Putamen (tissue), 1 donor: Measurements from ENCODE around the gene MMP1.

Source experiments
- DNase-seq: peaks from one replicate; pipeline ENCODE4 v3.0.0-alpha.2; 2016; ENCODE audit warnings: low spot score

Gene MMP1

GRCh38 chr11:102806296-102806695 lies 8.3 kb upstream of the MMP1 start:
- DNase-seq = no peak

GRCh38 chr11:102802341-102802740 lies 4.4 kb upstream of the MMP1 start:
- no peak for DNase-seq

GRCh38 chr11:102800767-102801166 lies 2.8 kb upstream of the MMP1 start:
- DNase-seq = no peak

DNA sequence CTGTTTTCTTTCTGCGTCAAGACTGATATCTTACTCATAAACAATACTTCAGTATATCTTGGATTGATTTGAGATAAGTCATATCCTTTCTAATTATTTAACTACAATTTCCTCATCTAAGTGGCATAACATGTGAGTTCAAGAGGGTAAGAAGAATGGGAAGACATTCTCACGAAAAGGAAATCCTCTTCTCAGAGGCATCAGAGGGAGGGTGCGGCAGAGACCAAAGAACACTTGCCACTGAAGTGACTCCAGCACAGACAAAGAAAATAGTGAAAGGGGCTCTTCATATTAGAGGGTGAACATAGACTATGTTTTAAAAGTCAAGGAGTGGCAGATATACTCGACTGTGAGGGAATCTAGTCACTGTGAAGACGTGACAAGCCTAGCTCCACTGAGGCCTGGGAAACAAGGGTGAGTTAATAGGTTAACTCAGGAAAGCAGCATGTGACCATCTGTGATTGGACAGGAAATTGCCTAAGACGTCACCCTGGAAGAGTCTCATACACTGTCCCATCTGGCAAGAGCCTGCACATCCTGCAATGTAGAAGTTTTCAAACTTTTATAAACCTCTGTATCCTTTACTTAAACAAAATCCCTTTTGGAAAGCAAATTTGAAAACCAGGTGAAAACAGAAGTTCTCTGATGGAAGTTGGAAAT lies 1.9 kb upstream of the MMP1 start:
- DNase-seq = no peak

GRCh38 chr11:102794382-102794781 lies 3.6 kb downstream of the MMP1 start:
- DNase-seq = no peak

GRCh38 chr11:102793677-102794290 lies 4.2 kb downstream of the MMP1 start:
- DNase-seq = no peak

- DNase-seq = no peak
Observed at GRCh38 chr11:102792604-102793003, 5.4 kb downstream of the MMP1 start.

GRCh38 chr11:102791271-102792036 lies 6.5 kb downstream of the MMP1 start:
- DNase-seq = no peak

DNA sequence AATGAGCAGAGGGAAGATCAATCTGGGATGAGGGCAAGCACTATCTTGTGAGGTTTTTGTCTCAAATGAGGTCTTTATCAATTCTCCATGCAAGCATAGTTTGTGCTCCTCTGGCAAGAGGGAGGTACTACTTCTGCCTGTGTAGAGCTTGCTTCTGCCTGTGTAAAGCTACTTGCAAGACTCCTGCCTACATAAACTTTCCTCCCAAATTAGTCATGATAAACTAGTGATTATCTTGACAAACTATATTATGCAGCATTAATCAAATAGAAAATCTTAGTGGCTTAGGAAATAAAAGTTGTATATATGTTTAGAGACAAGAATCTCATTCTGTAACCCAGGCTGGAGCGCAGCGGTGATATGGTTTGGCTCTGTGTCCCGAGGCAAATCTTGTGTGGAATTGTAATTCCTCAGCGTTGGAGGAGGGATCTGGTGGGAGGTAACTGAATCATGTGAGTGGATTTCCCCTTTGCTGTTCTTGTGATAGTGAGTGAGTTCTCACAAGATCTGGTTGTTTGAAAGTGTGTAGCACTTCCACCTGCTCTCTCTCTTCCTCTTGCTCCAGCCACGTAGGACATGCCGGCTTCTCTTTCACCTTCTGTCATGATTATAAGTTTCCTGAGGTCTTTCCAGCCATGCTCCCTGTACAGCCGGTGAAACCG lies 9.5 kb downstream of the MMP1 start:
- no peak for DNase-seq

DNA sequence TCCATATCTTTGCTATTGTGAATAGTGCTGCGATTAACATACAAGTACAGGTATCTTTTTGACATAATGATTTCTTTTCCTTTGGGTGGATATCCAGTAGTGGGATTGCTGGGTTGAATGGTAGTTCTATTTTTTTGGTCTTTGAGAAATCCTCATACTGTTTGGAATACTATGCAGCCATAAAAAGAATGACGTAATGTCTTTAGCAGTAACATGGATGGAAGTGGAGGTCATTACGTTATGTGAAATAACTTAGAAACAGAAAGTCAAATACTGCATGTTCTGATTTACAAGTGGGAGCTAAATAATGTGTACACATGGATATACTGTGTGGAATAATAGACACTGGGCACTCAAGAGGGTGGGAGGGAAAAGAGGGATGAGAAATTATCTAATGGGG lies 13.6 kb downstream of the MMP1 start:
- no peak for DNase-seq

DNA sequence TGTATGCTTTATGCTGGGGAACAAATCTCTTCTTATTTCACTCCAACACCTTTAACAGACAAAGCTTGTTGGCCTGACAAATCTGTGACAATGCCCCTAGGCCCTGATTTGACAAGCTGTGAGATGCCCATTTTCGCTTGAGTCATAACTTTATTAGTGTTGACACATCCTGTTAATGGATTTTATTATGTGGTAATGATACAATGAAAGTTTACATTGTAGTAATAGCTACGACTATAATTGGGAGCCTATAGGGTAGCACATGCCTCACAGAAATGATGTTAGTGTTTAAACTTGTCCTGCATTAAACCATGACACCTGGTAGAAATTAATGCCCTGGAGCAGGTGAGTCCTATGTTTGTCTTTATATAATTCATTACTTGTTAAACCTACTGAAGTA lies 14.2 kb downstream of the MMP1 start:
- no peak for DNase-seq

- no peak for DNase-seq
Observed at GRCh38 chr11:102783016-102783415, 14.9 kb downstream of the MMP1 start.

DNA sequence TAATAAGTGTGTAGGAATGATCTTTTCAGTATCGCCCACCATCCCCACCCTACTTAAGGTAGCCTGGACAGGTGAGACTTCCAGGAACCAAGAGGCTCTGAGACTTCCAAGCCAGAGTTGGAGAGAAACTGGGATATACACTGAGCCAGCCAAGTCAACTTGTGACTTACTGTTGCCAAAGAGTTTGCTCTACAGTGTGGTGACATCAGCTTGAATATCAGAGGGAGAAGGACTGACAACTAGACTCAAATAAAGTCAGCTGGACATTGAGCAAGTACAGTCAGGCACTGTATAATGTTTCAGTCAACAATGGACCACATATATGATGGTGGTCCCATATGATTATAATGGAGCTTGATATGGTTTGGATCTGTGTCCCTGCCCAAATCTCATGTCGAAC lies 16.3 kb downstream of the MMP1 start:
- no peak for DNase-seq

DNA sequence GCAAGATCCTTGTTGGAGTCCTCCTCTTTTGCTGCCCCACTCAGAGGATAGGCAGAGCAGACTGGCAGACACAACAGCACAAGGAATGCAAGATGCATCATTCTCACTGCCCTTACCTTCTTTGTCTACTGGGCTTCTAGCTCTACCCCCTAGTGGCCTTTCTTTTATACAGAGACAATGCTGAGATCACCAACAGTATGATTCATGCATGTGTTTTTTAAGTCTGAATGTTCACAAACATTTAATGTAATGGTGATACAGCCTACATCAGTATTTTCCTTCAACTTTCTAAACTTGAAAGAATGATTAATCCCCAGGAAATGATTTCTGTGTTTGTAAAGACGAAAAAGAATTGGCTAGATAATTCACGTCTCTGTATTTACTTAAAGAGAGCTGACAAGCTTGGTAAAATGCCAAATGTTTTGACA lies 17.5 kb downstream of the MMP1 start, which contains the start of gene MMP10:
TSS of gene MMP10 (minus strand) at position 138 of the 428 bp plus-strand sequence. CDS start at position 101, 37 bp downstream.
- DNase-seq = no peak

DNA sequence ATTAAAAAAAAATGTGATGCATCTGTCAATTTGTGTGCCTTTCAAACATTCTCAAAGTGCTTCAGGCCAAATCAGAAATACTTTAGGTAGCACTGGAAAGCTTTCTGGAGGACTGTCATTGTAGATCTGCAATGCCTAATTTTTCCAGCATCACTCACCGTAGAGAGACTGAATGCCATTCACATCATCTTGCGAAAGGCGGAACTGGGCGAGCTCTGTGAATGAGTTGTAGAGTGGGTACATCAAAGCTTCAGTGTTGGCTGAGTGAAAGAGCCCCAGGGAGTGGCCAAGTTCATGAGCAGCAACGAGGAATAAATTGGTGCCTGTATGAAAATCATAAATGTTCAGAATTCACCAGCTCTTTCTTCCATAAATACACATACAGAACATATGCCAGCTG lies 21.5 kb downstream of the MMP1 start:
- DNase-seq = no peak

- no peak for DNase-seq
Observed at GRCh38 chr11:102773386-102773785, 24.6 kb downstream of the MMP1 start.

DNA sequence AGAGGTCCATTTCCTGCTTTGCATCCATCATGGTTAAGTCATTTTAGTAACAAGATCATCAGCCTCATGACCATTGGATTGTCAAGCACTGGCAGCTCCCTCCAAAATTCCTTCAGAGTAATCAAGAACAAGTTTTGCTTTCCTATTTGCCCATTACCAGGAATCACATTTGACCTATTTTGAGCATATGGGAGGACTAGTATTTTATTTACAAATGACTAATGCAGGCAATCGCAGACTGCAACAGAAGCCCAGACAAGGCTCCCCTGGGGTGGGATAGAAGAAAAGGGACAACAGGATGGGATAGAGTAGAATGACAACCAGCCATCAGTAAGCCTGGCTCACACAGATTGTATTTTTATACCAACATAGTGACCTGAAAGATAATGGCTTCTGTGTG lies 26.6 kb downstream of the MMP1 start:
- no peak for DNase-seq

GRCh38 chr11:102770191-102770590 lies 27.8 kb downstream of the MMP1 start:
- DNase-seq = no peak

- no peak for DNase-seq
Observed at GRCh38 chr11:102767800-102768199, 30.2 kb downstream of the MMP1 start.

- DNase-seq = no peak
Observed at GRCh38 chr11:102763440-102763839, 34.5 kb downstream of the MMP1 start.

DNA sequence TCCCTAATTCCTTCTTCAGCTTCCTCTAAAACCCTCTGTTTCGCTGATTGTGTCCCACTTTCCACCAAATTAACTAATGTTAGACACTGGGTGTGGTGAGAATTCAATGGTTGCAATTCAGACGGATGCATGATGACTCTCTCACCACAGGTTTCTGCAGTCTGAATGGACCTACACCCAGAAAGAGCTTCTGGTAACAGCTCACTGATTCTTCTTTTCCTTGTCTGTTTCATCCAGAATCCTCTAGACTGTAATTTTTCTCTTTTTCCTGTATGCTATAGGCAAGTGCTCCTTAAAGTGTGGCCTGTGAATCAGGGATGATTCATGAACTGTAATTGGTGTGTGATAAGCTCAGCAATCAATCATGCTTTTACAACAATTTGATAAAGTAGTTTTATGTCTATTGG lies 35.6 kb downstream of the MMP1 start:
- DNase-seq = peak; percentile 8

DNA sequence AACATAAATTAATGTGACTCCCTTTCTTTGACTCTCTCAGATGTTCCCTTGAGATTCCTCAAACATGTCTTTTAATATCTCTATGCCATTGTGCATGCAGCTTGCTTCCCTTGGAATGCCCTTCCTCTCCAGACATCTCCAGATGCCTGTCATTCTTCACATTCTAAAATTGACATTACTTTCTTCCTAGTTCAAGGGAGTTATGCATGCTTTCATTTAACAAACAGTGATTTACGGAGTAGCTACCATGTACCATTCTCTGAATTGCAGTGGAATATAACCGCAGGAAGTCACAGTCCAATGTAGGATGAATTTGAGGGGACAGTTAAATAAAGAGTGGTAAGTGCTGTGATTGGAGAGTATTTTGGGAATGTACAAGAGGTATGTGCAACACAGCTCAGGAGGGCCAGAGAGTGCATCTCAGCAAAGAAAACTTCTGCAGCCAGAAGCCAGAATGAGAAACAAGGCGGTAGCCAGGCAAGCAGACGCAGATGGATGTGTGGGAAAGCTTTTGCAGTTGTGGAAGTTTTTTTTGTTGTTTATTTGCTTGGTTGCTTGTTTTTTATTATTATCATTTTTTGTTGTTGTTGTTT lies 36.2 kb downstream of the MMP1 start:
- DNase-seq = no peak
